Immature natural killer cell (primary cell): ENCODE results near the gene FSD1. TPM values are rescaled to one million over a fixed set of nuclear protein-coding genes. Genes with fewer than 3 reads are reported as not detected.

Experiments used
- DNase-seq, 3 donors: peaks; one replicate each; pipeline ENCODE4 v3.0.0; 2022; ENCODE audit warnings: mixed read lengths in 1 of 3
- H3K27ac Mint-ChIP-seq, 6 donors: one replicate each; pipeline ENCODE4 v1.8.0; 2020; ENCODE audit warnings: mixed read lengths in 6 of 6, mild to moderate bottlenecking in 5 of 6, inconsistent platforms in 4 of 6, moderate library complexity in 3 of 6
- H3K27me3 Mint-ChIP-seq, 3 donors: one replicate each; pipeline ENCODE4 v1.8.0; 2020 to 2021; ENCODE audit warnings: low read depth in 3 of 3, mild to moderate bottlenecking in 3 of 3, mixed read lengths in 3 of 3, moderate library complexity in 3 of 3, inconsistent platforms in 1 of 3
- H3K36me3 Mint-ChIP-seq, 3 donors: one replicate each; pipeline ENCODE4 v1.8.0; 2020; ENCODE audit warnings: mixed read lengths in 3 of 3, inconsistent platforms in 2 of 3, mild to moderate bottlenecking in 2 of 3
- H3K4me1 Mint-ChIP-seq, 2 donors: one replicate each; pipeline ENCODE4 v1.8.0; 2020; ENCODE audit warnings: inconsistent platforms in 2 of 2, mild to moderate bottlenecking in 2 of 2, mixed read lengths in 2 of 2, moderate library complexity in 1 of 2
- H3K4me3 Mint-ChIP-seq, 5 donors: one replicate each; pipeline ENCODE4 v1.8.0; 2020; ENCODE audit warnings: mild to moderate bottlenecking in 5 of 5, mixed read lengths in 5 of 5, inconsistent platforms in 3 of 5, moderate library complexity in 3 of 5
- H3K9me3 Mint-ChIP-seq, 6 donors: one replicate each; pipeline ENCODE4 v1.8.0; 2020; ENCODE audit warnings: mild to moderate bottlenecking in 6 of 6, mixed read lengths in 6 of 6, inconsistent platforms in 4 of 6, moderate library complexity in 3 of 6
- polyA plus RNA-seq, 3 donors: library from polyadenylated mRNA; unstranded; fragments of 300-500 nt; fragmentation: Illumina TruSeq; gene quantifications; one replicate each; pipeline ENCODE4 v1.2.3, GENCODE V29; 2021

The FSD1 gene
- polyA plus RNA-seq, 3 donors from 2014 or later, result 10.1 to 23.8 (median 12.8) TPM

- no peak overlapping the region for H3K4me3 Mint-ChIP-seq
- DNase-seq, result no peak
- H3K4me1 Mint-ChIP-seq, result no peaks in the 10 kb centered on the region
- peaks cover 0 to 4% (median 0%) of the 10 kb centered on the region in 3 donors for H3K27me3 Mint-ChIP-seq
- no peaks in the 10 kb centered on the region for H3K9me3 Mint-ChIP-seq
- H3K27ac Mint-ChIP-seq, result no peak overlapping the region
- peaks cover 0 to 16% (median 8%) of the 10 kb centered on the region in 3 donors for H3K36me3 Mint-ChIP-seq
Observed at GRCh38 chr19:4316956-4317355, 12.6 kb downstream of the FSD1 start.

GRCh38 chr19:4318460-4318859, 14.1 kb downstream of the FSD1 start:
- Mint-ChIP-seq H3K9me3 (no peaks in the 10 kb centered on the region), H3K4me1 (no peaks in the 10 kb centered on the region), H3K4me3 (no peak overlapping the region), H3K27me3 (peaks cover 0 to 4% (median 0%) of the 10 kb centered on the region in 3 donors), H3K36me3 (peaks cover 0 to 16% (median 8%) of the 10 kb centered on the region in 3 donors), H3K27ac (no peak overlapping the region)
- DNase-seq, result no peak

GRCh38 chr19:4319067-4319718, 14.8 kb downstream of the FSD1 start:
- H3K27me3 Mint-ChIP-seq, result peaks cover 0 to 4% (median 0%) of the 10 kb centered on the region in 3 donors
- no peak overlapping the region for H3K27ac Mint-ChIP-seq
- no peaks in the 10 kb centered on the region for H3K9me3 Mint-ChIP-seq
- DNase-seq, result no peak
- H3K36me3 Mint-ChIP-seq, result peaks cover 0 to 16% (median 8%) of the 10 kb centered on the region in 3 donors
- no peaks in the 10 kb centered on the region for H3K4me1 Mint-ChIP-seq
- no peak overlapping the region for H3K4me3 Mint-ChIP-seq

GRCh38 chr19:4320419-4320818, 16.0 kb downstream of the FSD1 start:
- Mint-ChIP-seq H3K4me1 (peaks cover 0 to 2% of the 10 kb centered on the region in 2 donors), H3K27me3 (peaks cover 0 to 1% (median 0%) of the 10 kb centered on the region in 3 donors), H3K4me3 (no peak overlapping the region), H3K36me3 (peaks cover 0 to 16% (median 8%) of the 10 kb centered on the region in 3 donors), H3K9me3 (no peaks in the 10 kb centered on the region), H3K27ac (peak overlapping the region in 2 of 6 donors; percentile 9 to 26)
- DNase-seq, result no peak

- no peak overlapping the region for H3K27ac Mint-ChIP-seq
- peaks cover 18 to 19% of the 10 kb centered on the region in 2 donors for H3K4me1 Mint-ChIP-seq
- peaks cover 0 to under 1% (median 0%) of the 10 kb centered on the region in 3 donors for H3K27me3 Mint-ChIP-seq
- no peak overlapping the region for H3K4me3 Mint-ChIP-seq
- H3K36me3 Mint-ChIP-seq, result peaks cover 0 to 12% (median 2%) of the 10 kb centered on the region in 3 donors
- H3K9me3 Mint-ChIP-seq, result no peaks in the 10 kb centered on the region
- no peak for DNase-seq
Observed at GRCh38 chr19:4322942-4323665, 18.7 kb downstream of the FSD1 start.

- Mint-ChIP-seq H3K4me3 (no peak overlapping the region), H3K36me3 (peaks cover 0 to 8% (median 0%) of the 10 kb centered on the region in 3 donors)
- DNase-seq, result no peak
Observed at GRCh38 chr19:4323692-4324091, 19.3 kb downstream of the FSD1 start.

GRCh38 chr19:4324228-4324627, 19.8 kb downstream of the FSD1 start:
- Mint-ChIP-seq H3K27me3 (peaks cover 8 to 12% (median 8%) of the 10 kb centered on the region in 3 donors), H3K27ac (no peak overlapping the region), H3K9me3 (no peaks in the 10 kb centered on the region), H3K36me3 (peaks cover 0 to 5% (median 0%) of the 10 kb centered on the region in 3 donors), H3K4me1 (peaks cover 27 to 30% of the 10 kb centered on the region in 2 donors), H3K4me3 (no peak overlapping the region)
- no peak for DNase-seq

More at GRCh38 chr19:4323692-4324091, 19.3 kb downstream of the FSD1 start:
- H3K27me3 Mint-ChIP-seq, result peaks cover 4 to 6% (median 5%) of the 10 kb centered on the region in 3 donors
- H3K4me1 Mint-ChIP-seq, result peaks cover 24 to 25% of the 10 kb centered on the region in 2 donors
- no peaks in the 10 kb centered on the region for H3K9me3 Mint-ChIP-seq
- no peak overlapping the region for H3K27ac Mint-ChIP-seq

GRCh38 chr19:4326215-4326836, 21.9 kb downstream of the FSD1 start:
- H3K27ac Mint-ChIP-seq, result no peak overlapping the region
- no peaks in the 10 kb centered on the region for H3K9me3 Mint-ChIP-seq
- no peaks in the 10 kb centered on the region for H3K36me3 Mint-ChIP-seq
- DNase-seq, result no peak
- H3K4me3 Mint-ChIP-seq, result peak overlapping the region; percentile 37 to 84 (median 59)
- peaks cover 27 to 32% of the 10 kb centered on the region in 2 donors for H3K4me1 Mint-ChIP-seq
- H3K27me3 Mint-ChIP-seq, result peaks cover 8 to 13% (median 13%) of the 10 kb centered on the region in 3 donors

GRCh38 chr19:4326837-4327251, 22.4 kb downstream of the FSD1 start:
- Mint-ChIP-seq H3K27ac (no peak overlapping the region), H3K4me1 (peaks cover 27 to 32% of the 10 kb centered on the region in 2 donors), H3K27me3 (peaks cover 8 to 13% (median 13%) of the 10 kb centered on the region in 3 donors), H3K9me3 (no peaks in the 10 kb centered on the region), H3K36me3 (no peaks in the 10 kb centered on the region), H3K4me3 (peak overlapping the region; percentile 80 to 84 (median 83))
- peak in 1 of 3 donors; percentile 11 for DNase-seq

GRCh38 chr19:4327252-4327876, 23.0 kb downstream of the FSD1 start:
- peaks cover 8 to 13% (median 13%) of the 10 kb centered on the region in 3 donors for H3K27me3 Mint-ChIP-seq
- peak overlapping the region; percentile 80 to 84 (median 83) for H3K4me3 Mint-ChIP-seq
- peak overlapping the region in 4 of 6 donors; percentile 34 to 69 (median 60) for H3K27ac Mint-ChIP-seq
- H3K4me1 Mint-ChIP-seq, result peaks cover 27 to 32% of the 10 kb centered on the region in 2 donors
- no peaks in the 10 kb centered on the region for H3K36me3 Mint-ChIP-seq
- H3K9me3 Mint-ChIP-seq, result no peaks in the 10 kb centered on the region
- peak; percentile 50 to 65 (median 51) for DNase-seq

GRCh38 chr19:4327877-4328242, 23.5 kb downstream of the FSD1 start:
- Mint-ChIP-seq H3K4me1 (peaks cover 27 to 32% of the 10 kb centered on the region in 2 donors), H3K27ac (peak overlapping the region in 2 of 6 donors; percentile 57 to 62)

GRCh38 chr19:4328243-4328990, 24.0 kb downstream of the FSD1 start:
- H3K9me3 Mint-ChIP-seq, result no peaks in the 10 kb centered on the region
- H3K4me1 Mint-ChIP-seq, result peaks cover 27 to 32% of the 10 kb centered on the region in 2 donors
- no peaks in the 10 kb centered on the region for H3K36me3 Mint-ChIP-seq
- H3K4me3 Mint-ChIP-seq, result peak overlapping the region; percentile 80 to 84 (median 83)
- H3K27me3 Mint-ChIP-seq, result peaks cover 8 to 13% (median 13%) of the 10 kb centered on the region in 3 donors
- peak; percentile 88 to 95 (median 91) for DNase-seq
- peak overlapping the region in 5 of 6 donors; percentile 34 to 92 (median 62) for H3K27ac Mint-ChIP-seq

More at GRCh38 chr19:4327877-4328242, 23.5 kb downstream of the FSD1 start:
- Mint-ChIP-seq H3K27me3 (peaks cover 8 to 13% (median 13%) of the 10 kb centered on the region in 3 donors), H3K4me3 (peak overlapping the region; percentile 80 to 84 (median 83)), H3K9me3 (no peaks in the 10 kb centered on the region), H3K36me3 (no peaks in the 10 kb centered on the region)
- no peak for DNase-seq
